Transverse colon (tissue), 4 donors: ENCODE results near the gene LATS2. TPM values are rescaled to one million over a fixed set of nuclear protein-coding genes. Genes with fewer than 3 reads are reported as not detected.

ENCODE experiments used
- DNase-seq: peaks from one replicate; pipeline ENCODE4 v3.0.0-alpha.2; 2019
- H3K27ac ChIP-seq, 4 donors: fragments of 200-600 bp; sonication (generic); 2 replicates each; pipeline ENCODE4 v1.5.1; 2016 to 2018; ENCODE audit warnings: inconsistent platforms in 4 of 4
- H3K27me3 ChIP-seq: fragments of 200-600 bp; sonication (generic); 2 replicates; pipeline ENCODE4 v1.5.1; 2017; ENCODE audit warnings: inconsistent platforms
- H3K36me3 ChIP-seq, 4 donors: fragments of 200-600 bp; sonication (generic); 2 replicates each; pipeline ENCODE4 v1.5.1; 2017 to 2019; ENCODE audit warnings: inconsistent platforms in 4 of 4
- H3K4me1 ChIP-seq, 4 donors: fragments of 200-600 bp; sonication (generic); 2 replicates each; pipeline ENCODE4 v1.5.1; 2017 to 2020; ENCODE audit warnings: inconsistent platforms in 4 of 4
- H3K4me3 ChIP-seq, 4 donors: fragments of 200-600 bp; sonication (generic); 1 replicate in 1 of 4; 2 replicates in 3 of 4; pipeline versions ENCODE4 v1.5.1 to v1.6.1; 2017 to 2019; ENCODE audit warnings: inconsistent platforms in 4 of 4
- H3K9me3 ChIP-seq, 2 donors: fragments of 200-600 bp; sonication (generic); 2 replicates each; pipeline ENCODE4 v1.5.1; 2017 to 2019; ENCODE audit warnings: inconsistent platforms in 2 of 2
- EP300 ChIP-seq: sonication (generic); formaldehyde crosslinking; IDR thresholded peaks from one replicate; pipeline ENCODE4 v1.6.1; 2017; ENCODE audit warnings: antibody characterized with exemption, low read depth
- POLR2A ChIP-seq: fragments of 450-650 bp; IDR thresholded peaks from one replicate; pipeline ENCODE4 v1.6.1; 2016; ENCODE audit warnings: antibody characterized with exemption, mild to moderate bottlenecking, moderate library complexity
- POLR2AphosphoS5 ChIP-seq, 3 donors: sonication (generic); formaldehyde crosslinking; IDR thresholded peaks; one replicate each; pipeline ENCODE4 v1.6.1; 2016; ENCODE audit warnings: antibody characterized with exemption in 3 of 3
- WGBS, 2 donors: methylation state at CpG; one replicate each; pipeline ENCODE4 v1.1.5; 2018; ENCODE audit warnings: low coverage in 1 of 2; 5-methylcytosine and 5-hydroxymethylcytosine counted together
- in situ Hi-C, 4 donors: fragments of 200-750 bp; cut with MboI; loops; one replicate each; pipeline versions ENCODE4 v1.15.0 to v1.15.1; 2017; ENCODE audit warnings: low sequenced_read_pairs in 3 of 4, low pct_ligation_motif_present in 1 of 4, low pct_unique_long_range_greater_than_20kb in 1 of 4
- intact Hi-C: fragments of 100-400 bp; cut with DNase I; formaldehyde crosslinking; loops from one replicate; pipeline ENCODE4 v1.15.1; 2023; ENCODE audit warnings: low total_unique reads
- total RNA-seq, 4 donors: library from RNA; depleted of rRNA; stranded (reverse); fragments of >200 nt; gene quantifications; one replicate each; pipeline ENCODE4 v1.1.0, GENCODE V29; 2016
- TF ChIP-seq, protein P1 (sequence below), 5 experiments: fragments of 200-600 bp in 3 of 5; fragments of 450-650 bp in 2 of 5; sonication (generic) in 3 of 5; IDR thresholded peaks; 1 replicate in 2 of 5; 2 replicates in 3 of 5; pipeline ENCODE4 v1.5.1; 2016 to 2017; ENCODE audit warnings: antibody characterized with exemption in 5 of 5, inconsistent platforms in 3 of 5, mild to moderate bottlenecking in 2 of 5, moderate library complexity in 1 of 5

Gene LATS2
- total RNA-seq, 4 donors from 2014 or later = 8.9 to 15.7 (median 12.5) TPM

DNA sequence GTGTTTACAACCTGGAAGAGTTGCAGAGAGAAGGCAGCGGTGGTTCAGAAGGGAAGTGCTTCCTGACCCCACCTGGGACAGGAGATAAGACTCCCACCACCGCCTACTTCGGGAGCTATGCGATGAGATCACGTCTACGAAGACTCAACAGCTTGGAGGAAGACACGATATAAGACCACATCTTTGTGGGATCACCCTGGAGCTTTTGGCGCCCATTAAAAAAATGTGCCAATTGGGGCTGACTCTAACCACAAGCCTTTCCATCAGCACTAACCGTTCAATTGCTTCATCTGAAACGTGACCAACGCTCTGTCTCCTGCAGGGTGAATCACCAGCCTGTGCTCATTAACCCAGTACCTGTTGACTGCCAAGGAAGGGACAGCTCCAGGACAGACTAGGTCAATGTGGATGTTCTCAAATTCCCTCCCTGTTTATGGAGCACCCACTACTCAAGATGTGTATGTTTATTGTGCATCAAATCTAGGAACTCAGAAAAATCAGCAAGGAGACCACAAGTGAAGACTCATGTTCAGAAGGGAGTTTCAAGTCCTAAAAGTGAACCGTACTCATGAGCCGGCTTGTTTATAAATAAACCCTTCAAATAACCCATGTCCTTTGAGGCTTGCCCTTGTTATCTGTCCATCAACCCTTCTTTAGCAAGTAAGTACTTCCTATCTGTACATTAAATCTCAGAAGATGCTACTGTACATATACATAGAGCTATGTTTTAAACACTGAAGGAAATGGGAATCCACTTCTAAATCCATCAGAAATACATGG lies 67.5 kb downstream of the LATS2 start:
- H3K27ac ChIP-seq = no peak overlapping the region
- H3K36me3 ChIP-seq = peaks cover 0 to 1% (median under 1%) of the 10 kb centered on the region in 4 donors
- no peaks in the 10 kb centered on the region for H3K9me3 ChIP-seq
- no peak for DNase-seq
- TF ChIP-seq, protein P1, sequence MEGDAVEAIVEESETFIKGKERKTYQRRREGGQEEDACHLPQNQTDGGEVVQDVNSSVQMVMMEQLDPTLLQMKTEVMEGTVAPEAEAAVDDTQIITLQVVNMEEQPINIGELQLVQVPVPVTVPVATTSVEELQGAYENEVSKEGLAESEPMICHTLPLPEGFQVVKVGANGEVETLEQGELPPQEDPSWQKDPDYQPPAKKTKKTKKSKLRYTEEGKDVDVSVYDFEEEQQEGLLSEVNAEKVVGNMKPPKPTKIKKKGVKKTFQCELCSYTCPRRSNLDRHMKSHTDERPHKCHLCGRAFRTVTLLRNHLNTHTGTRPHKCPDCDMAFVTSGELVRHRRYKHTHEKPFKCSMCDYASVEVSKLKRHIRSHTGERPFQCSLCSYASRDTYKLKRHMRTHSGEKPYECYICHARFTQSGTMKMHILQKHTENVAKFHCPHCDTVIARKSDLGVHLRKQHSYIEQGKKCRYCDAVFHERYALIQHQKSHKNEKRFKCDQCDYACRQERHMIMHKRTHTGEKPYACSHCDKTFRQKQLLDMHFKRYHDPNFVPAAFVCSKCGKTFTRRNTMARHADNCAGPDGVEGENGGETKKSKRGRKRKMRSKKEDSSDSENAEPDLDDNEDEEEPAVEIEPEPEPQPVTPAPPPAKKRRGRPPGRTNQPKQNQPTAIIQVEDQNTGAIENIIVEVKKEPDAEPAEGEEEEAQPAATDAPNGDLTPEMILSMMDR (IDR thresholded peaks at IDR 0.05) = no peak
- TF ChIP-seq POLR2A (no peak), POLR2AphosphoS5 (IDR thresholded peaks at IDR 0.05) (no peak), EP300 (no peak)
- no peak overlapping the region for H3K4me3 ChIP-seq
- H3K27me3 ChIP-seq = no peaks in the 10 kb centered on the region
- intact Hi-C loops = no loop called here
- H3K4me1 ChIP-seq = peaks cover 0 to 13% (median 3%) of the 10 kb centered on the region in 4 donors
- in situ Hi-C loops = no loop called here
- 74 to 86% methylated on average over 2 to 13 of the region's 13 CpGs for WGBS, 2 donors

DNA sequence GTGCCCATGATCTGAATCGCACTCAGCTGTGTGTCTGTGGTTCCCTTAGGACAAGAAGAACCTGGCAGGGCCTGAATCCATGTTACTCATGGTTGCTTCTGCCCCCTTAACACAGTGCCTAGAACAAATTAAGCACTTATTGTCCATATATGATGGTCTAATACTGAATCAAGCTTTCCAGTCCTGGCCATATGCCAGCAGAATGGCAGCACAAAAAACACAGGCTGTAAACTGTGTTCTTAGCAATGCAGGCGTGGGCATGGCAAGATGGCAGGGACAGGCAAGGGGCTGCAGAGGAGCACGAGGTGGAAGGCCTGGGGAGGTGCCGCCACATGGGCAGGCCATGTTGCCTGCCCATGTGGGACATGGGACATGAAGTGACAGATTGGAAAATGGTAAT lies 68.2 kb downstream of the LATS2 start:
- Histone ChIP-seq H3K27ac (no peak overlapping the region), H3K27me3 (no peaks in the 10 kb centered on the region)
- in situ Hi-C loops = no loop called here

DNA sequence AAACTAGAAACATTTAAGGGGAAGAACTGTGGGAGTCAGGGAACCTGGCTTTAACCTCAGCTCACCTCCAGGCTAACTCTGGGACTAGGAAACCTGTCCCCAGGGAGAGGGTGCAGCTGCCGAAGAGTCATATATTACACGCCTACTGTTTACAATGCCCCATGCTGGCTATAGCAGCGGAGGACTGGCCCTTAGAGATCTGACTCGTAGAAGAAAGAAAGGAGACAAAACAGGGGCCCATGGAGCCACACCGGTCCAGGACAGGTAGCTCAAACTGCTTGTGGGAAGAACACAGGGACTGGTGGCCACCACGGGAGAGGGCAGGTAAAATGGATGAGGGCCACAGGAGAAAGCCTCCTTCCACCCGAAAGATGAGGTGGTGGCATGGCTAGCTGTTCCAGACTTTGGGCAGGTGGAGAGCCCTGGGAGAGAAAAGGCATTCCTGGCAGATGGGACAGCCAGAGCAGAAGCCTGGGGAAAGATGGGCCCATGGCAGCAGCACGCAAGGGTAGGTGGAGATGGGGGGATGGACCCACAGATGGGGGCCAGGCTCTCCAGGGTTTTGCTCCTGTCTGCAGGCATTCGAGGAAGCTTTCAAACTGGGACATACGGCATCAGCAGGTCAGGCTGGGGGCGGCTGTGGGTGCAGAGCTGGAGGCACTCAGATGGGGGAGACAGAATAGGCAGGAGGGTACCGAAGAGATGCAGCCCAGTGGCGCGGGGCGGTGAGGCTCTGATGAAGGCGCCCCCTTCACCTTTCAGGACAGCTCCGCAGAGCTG lies 69.5 kb downstream of the LATS2 start:
- H3K27me3 ChIP-seq = no peaks in the 10 kb centered on the region
- H3K4me3 ChIP-seq = no peak overlapping the region
- no peak for DNase-seq
- H3K27ac ChIP-seq = no peak overlapping the region
- intact Hi-C loops = no loop called here
- H3K4me1 ChIP-seq = no peaks in the 10 kb centered on the region
- H3K36me3 ChIP-seq = peaks cover 0 to 16% (median 6%) of the 10 kb centered on the region in 4 donors
- no peaks in the 10 kb centered on the region for H3K9me3 ChIP-seq
- TF ChIP-seq, protein P1 (IDR thresholded peaks at IDR 0.05) = no peak
- TF ChIP-seq POLR2A (no peak), POLR2AphosphoS5 (IDR thresholded peaks at IDR 0.05) (no peak), EP300 (no peak)
- 90 to 97% methylated on average over 9 to 16 of the region's 17 CpGs for WGBS, 2 donors
- in situ Hi-C loops = no loop called here

More for the DNA sequence above, 68.2 kb downstream of the LATS2 start:
- no peak for TF ChIP-seq POLR2A
- no peak for TF ChIP-seq POLR2AphosphoS5 (IDR thresholded peaks at IDR 0.05)
- TF ChIP-seq, protein P1 (IDR thresholded peaks at IDR 0.05) = no peak
- no peak for TF ChIP-seq EP300
- Histone ChIP-seq H3K9me3 (no peaks in the 10 kb centered on the region), H3K4me3 (no peak overlapping the region), H3K4me1 (peaks cover 0 to 11% (median 3%) of the 10 kb centered on the region in 4 donors), H3K36me3 (peaks cover 0 to 8% (median 4%) of the 10 kb centered on the region in 4 donors)
- DNase-seq = no peak
- intact Hi-C loops = no loop called here
- 80 to 83% methylated on average over 1 to 4 of the region's 4 CpGs for WGBS, 2 donors

DNA sequence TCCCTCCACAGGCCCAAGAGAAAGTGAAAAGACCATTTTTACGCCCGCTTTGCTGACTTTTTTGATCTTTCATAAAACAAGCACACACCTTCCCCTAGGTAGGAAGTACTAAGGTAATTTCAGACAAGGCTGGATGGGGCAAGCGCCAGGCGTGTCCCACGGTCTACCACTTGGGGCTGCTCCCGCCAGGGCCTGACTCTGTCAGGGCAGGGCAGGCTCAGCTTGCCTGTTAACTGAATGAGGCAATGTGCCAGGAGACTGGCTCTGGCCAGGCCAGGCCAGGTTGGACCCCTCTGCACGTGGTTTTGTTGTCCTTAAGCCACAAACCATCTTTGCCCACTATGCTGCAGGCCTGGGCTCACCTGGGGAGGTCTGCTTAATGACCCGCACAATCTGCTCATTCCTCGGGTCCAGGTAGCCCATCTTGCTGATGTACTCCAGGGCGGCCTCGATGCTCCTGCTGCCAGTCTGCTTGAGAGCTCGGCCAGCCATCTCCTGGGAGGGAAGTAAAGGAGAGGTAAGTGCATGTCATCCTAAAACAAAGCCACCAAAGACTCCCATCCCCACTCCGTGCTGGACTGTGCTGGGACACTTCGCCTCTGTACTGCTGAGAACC lies 70.4 kb downstream of the LATS2 start:
- Histone ChIP-seq H3K9me3 (no peaks in the 10 kb centered on the region), H3K4me3 (no peak overlapping the region), H3K36me3 (peaks cover 0 to 16% (median 6%) of the 10 kb centered on the region in 4 donors), H3K27ac (no peak overlapping the region), H3K4me1 (no peaks in the 10 kb centered on the region), H3K27me3 (no peaks in the 10 kb centered on the region)
- 90 to 96% methylated on average over 5 to 14 of the region's 14 CpGs for WGBS, 2 donors
- no peak for DNase-seq
- no peak for TF ChIP-seq POLR2A
- no peak for TF ChIP-seq POLR2AphosphoS5 (IDR thresholded peaks at IDR 0.05)
- TF ChIP-seq, protein P1 (IDR thresholded peaks at IDR 0.05) = no peak
- no peak for TF ChIP-seq EP300
- intact Hi-C loops = no loop called here
- in situ Hi-C loops = no loop called here
